CD4-positive, alpha-beta T cell treated with Interleukin-6 at 100 ng/mL for 8 hours (primary cell): ENCODE results near the gene N4BP2L2.
A peak's percentile ranks its signal among the peaks of the same experiment; 100 is the strongest.

Experiments used
- DNase-seq: peaks from one replicate; pipeline ENCODE4 v3.0.0-alpha.2; 2020; ENCODE audit warnings: mixed read lengths, low spot score

The N4BP2L2 gene

GRCh38 chr13:32468502-32469142, 70.0 kb downstream of the N4BP2L2 start:
- DNase-seq = no peak

GRCh38 chr13:32456591-32456990, 82.0 kb downstream of the N4BP2L2 start:
- no peak for DNase-seq

DNA sequence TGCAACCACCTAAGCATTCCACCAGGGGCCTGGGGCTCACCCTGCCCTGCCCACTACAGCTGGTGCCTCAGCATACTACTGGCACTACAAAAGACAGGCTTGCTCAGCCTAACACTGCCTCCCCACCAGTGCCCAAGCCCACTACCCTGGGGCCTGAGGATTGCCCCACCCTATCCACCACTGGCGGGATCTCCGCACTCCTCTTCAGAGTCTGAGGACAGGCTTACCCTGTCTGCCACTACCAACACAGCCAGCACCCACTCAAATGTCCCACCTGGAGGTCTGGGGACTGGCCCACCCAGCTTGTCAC, 83.0 kb downstream of the N4BP2L2 start:
- DNase-seq = no peak

DNA sequence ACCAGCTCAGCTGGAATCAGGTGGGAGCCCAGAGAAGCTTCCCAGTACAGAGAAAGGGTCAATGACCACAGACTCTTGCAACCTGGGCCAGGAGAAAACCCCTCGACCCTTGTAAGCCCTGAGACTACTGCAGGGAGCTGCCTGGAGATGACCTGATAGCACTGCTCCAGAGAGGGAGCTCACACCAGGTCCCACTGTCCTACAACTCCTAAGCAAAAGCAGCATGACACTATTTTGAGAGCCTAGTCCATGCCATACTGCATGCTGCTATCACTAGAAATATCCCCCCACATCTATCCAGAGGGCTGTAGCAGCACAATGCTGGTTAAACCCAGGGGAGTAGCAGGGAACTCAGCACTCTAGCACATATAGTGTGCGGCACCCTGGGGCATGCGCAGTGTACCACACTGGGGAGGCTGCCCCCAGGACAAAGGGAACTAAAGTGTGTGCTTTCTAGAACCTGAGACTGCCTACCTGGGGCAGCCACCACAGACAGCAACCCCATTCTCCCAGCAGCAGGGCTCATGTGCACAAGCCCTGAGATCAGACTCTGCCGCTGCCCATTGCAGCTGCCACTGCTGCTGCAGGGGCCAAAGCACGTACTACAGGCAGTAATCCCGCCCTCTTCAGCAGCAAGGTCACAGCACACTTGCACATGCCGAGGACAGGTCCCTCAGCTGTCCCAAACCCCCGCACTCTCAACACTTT, 83.6 kb downstream of the N4BP2L2 start:
- no peak for DNase-seq

GRCh38 chr13:32453981-32454380, 84.6 kb downstream of the N4BP2L2 start:
- no peak for DNase-seq

DNA sequence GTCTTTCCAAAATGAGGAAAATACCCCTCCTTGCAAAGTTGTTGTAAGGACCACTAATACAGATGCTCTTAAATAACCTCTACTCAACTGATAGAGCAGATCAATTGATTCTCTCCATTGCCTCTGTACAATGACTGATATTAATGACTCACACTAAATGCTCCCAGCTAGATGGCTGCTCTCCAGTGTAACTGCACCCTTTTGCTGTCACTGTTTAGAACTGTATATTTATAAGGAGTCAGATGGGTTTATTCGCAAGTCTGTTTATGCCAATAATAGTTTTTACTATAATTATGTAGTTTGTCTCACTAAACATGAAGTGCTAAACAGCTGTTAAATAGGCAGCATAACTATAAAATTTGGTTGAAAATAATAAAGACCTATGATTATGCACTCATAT, 89.6 kb downstream of the N4BP2L2 start:
- no peak for DNase-seq

GRCh38 chr13:32447894-32448623, 90.5 kb downstream of the N4BP2L2 start:
- no peak for DNase-seq

GRCh38 chr13:32446773-32447465, 91.7 kb downstream of the N4BP2L2 start:
- DNase-seq = no peak

DNA sequence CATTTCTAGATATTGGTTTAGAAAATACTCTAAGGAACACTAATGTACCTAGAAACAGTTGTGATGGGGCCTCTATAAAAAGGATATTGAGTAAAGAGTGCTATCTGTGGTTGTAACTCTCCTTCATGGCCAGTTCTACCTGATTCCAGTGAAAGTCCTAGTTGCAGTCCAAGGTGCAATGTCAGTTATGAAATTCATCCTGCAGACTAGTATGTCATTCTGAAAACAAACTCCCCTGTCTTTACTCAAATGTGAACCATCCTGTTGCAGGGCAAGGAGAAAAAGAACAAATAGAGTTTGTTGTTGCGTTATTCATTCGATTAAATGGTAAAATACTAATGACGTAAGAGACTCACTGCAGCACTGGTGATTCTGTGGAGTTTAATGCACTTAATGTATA, 92.4 kb downstream of the N4BP2L2 start:
- no peak for DNase-seq

GRCh38 chr13:32445461-32445860, 93.1 kb downstream of the N4BP2L2 start:
- no peak for DNase-seq

GRCh38 chr13:32443111-32443510, 95.5 kb downstream of the N4BP2L2 start:
- DNase-seq = peak; percentile 37

GRCh38 chr13:32438871-32439270, 99.7 kb downstream of the N4BP2L2 start:
- no peak for DNase-seq

GRCh38 chr13:32432856-32433255, 105.7 kb downstream of the N4BP2L2 start:
- no peak for DNase-seq

- no peak for DNase-seq
These were observed 107.2 kb downstream of the N4BP2L2 start for GRCh38 chr13:32431361-32431760.

- no peak for DNase-seq
These were observed 108.4 kb downstream of the N4BP2L2 start for GRCh38 chr13:32430018-32430747.

DNA sequence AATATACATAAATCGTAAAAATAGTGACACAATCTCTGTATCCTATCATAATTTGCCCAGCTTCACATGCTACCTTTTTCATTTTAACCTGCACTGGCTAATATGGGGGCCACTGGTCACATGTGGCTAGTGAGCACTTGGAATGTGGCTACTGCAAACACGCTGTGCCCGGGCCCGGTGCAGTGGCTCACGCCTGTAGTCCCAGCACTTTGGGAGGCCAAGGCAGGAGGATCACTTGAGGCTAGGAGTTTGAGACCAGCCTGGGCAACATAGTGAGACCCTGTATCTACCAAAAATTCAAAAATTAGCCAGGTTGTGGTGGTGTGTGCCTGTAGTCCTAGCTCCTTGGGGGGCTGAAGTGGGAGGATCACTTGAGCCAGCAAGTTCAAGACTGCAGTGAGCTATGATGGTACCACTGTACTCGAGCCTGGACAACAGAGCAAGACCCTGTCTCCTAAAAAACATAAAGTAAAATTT, 109.1 kb downstream of the N4BP2L2 start:
- DNase-seq = no peak

DNA sequence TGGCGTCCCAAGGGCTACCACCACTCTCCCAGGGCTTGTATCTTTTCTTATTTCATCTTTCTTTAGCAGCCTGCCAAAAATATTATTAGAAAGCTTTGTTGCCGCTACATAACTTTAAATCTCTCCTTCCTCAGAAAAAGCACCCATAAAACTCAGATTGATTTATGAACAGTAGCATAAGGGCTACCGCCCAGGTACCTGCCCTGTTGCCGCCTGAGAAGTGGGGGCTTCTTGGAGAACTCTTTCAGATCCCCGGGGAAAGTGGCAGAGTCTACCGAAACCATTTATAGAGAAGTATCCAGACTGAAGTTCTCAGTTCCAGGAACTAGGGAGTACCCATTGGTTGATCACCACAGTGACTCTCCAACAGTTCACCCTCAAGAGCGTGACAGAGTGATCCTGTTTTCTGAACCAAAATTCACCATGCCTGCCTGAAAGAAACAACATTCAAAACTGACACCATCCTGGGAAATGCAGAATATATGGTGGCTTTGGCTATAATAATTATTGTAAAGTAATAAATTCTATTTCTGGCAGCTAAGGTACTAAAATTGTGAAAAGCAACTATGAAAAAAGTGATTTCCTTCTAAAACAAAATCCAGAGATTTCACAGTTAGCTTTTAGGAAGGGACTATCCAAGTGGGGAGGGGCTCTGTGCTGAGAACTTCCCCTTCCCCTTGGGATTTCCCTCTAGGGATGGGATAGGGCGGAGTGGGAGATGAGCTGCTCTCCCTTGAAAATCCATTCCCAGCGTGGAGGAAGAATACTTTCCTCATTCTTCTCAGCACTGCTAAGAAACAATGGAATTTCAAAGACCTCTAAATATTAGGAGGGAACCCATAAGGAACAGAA, 109.8 kb downstream of the N4BP2L2 start:
- no peak for DNase-seq

DNA sequence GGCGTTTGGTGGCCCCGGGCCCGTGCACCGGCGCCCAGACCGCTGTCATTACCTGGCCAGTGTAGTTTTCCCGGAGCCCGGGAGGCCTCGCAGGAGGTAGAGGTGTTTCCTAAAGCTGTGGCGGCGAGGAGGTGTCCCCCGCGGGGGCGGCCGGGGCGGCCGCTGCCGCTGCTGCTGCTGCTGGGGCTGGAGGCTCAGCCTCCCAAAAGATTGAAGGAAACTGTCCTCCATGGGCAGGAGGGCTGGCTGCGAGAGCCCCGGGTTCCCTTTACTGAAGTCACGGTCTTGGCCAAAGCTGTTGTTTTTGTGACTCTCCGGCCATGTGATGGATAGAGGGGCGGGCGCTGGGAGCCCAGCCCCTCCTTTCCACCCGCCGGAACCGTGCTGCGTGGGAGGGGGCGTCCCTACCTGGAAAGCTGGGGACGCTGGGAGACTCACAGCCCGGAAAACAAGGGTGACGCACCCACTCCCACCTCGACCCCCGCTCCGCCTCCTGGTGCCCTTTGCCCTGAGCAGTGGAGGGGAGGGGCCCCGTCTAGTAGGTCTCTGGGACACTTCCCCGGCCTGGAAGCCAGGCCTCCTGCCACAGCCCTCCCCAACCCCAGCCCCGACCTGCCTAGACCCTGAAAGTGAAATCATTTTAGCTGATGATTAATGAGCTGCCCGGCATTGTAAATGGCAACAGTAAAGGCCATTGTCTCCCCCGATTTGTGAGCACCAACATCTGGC, 110.6 kb downstream of the N4BP2L2 start, which contains the start of gene N4BP2L1:
N4BP2L1 (minus strand) TSS at position 279 of the 729 bp plus-strand sequence; CDS start at position 231, 48 bp downstream.
- peak; percentile 83 for DNase-seq

- DNase-seq = peak; percentile 44
These were observed 111.4 kb downstream of the N4BP2L2 start for GRCh38 chr13:32426990-32427851.
